HFF-Myc (cell line): ENCODE results near the gene C20orf141.

Source experiments
- DNase-seq: peaks from one replicate; pipeline ENCODE4 v3.0.0-alpha.2; 2011; ENCODE audit warnings: low read depth; ENCODE audit errors: extremely low read depth
- H3K4me3 ChIP-seq: replicated peaks from 2 replicates; pipeline ENCODE4 v1.5.1; 2011; ENCODE audit warnings: low read depth, mild to moderate bottlenecking, control low read depth, low read length
- TF ChIP-seq, protein P1 (sequence below): IDR thresholded peaks from 2 replicates; pipeline ENCODE4 v1.5.1; 2012; ENCODE audit warnings: mild to moderate bottlenecking, low read depth, low read length, control low read depth; ENCODE audit errors: missing control alignments

The C20orf141 gene

GRCh38 chr20:2833761-2834160, 19.0 kb downstream of the C20orf141 start:
- TF ChIP-seq, protein P1, sequence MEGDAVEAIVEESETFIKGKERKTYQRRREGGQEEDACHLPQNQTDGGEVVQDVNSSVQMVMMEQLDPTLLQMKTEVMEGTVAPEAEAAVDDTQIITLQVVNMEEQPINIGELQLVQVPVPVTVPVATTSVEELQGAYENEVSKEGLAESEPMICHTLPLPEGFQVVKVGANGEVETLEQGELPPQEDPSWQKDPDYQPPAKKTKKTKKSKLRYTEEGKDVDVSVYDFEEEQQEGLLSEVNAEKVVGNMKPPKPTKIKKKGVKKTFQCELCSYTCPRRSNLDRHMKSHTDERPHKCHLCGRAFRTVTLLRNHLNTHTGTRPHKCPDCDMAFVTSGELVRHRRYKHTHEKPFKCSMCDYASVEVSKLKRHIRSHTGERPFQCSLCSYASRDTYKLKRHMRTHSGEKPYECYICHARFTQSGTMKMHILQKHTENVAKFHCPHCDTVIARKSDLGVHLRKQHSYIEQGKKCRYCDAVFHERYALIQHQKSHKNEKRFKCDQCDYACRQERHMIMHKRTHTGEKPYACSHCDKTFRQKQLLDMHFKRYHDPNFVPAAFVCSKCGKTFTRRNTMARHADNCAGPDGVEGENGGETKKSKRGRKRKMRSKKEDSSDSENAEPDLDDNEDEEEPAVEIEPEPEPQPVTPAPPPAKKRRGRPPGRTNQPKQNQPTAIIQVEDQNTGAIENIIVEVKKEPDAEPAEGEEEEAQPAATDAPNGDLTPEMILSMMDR = no peak
- DNase-seq = no peak
- no peak overlapping the region for H3K4me3 ChIP-seq

DNA sequence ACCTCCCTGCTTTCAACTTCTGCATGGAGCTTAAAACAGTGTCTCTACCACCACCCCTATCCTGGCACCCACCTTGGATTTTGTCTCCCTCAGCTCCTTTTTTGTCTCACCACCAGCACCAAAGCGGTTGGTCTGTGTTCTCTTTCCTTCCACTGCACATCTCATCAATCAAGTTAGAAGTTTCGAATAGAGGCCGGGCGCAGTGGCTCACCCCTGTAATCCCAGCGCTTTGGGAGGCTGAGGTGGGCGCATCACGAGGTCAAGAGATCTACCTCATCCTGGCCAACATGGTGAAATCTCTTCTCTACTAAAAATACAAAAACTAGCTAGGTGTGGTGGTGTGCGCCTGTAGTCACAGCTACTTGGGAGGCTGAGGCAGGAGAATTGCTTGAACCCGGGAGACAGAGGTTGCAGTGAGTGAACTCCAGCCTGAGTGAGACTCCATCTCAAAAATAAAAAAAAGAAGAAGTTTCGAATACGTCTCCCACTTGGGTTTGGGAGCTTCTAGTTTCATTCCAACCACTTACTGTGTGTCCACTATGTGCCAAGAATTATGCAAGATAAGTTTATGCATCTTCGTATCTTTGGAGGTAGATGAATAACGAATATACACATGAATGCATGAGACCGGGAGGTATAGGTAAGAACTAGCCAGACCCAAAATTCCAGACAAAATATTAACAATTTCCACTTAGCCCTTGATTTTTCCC, 19.8 kb downstream of the C20orf141 start:
- TF ChIP-seq, protein P1 = no peak
- H3K4me3 ChIP-seq = no peak overlapping the region
- DNase-seq = no peak

GRCh38 chr20:2835331-2835796, 20.6 kb downstream of the C20orf141 start:
- DNase-seq = no peak
- H3K4me3 ChIP-seq = no peak overlapping the region
- TF ChIP-seq, protein P1 = no peak

DNA sequence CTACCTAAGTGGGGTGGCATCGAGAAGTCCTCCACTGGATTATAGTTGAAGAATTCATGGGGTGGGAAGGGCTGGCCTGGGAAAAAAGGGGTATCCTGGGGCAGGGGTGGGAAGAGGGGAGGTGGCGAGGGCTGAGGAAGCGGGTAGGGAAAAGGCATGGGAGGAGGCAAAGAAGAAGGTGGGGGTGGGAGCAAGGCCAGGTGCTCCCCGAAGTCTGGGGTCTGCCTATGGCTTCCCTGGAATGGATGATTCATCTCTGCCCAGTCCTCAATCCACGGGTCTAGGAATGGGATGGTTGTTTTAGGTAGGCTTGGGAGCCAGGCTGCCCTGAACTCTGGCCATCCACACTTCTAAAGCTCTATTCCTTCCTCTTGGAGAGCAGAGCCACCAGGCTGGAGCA, 21.2 kb downstream of the C20orf141 start:
- H3K4me3 ChIP-seq = no peak overlapping the region
- TF ChIP-seq, protein P1 = no peak
- no peak for DNase-seq

GRCh38 chr20:2837221-2837960, 22.6 kb downstream of the C20orf141 start:
- DNase-seq = no peak
- no peak overlapping the region for H3K4me3 ChIP-seq
- TF ChIP-seq, protein P1 = no peak

DNA sequence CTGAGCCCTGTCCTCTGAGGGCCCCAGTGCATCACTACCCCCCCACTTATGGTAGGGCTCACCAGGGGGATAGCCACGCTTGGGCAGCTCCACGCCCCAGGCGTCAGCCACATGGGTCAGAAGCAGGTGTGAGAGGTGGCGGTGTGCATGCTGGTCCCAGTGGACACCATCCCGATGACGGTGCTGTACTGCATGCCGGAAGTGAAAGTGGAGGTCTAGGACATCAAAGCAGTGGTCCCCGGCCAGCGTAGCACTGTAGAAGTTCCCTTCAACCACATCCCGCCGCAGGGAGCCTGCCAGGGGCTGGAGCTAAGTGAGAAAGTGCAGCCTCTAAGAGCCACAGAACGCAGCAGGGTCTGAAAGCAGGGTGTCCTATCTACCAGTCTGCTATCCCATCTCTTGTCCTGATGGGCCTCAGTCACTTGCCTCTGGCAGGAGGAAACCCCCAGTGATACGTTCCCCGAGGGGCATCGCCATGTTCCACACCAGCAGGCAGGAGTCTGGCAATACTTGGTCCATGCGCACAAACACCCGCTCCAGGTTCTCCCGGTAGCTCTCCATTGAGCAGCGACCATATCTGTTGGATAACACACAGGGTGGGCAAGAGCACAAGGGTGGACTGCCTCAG, 23.5 kb downstream of the C20orf141 start:
- no peak for DNase-seq
- TF ChIP-seq, protein P1 = no peak
- H3K4me3 ChIP-seq = no peak overlapping the region
